Gastrocnemius medialis (tissue), 4 donors: ENCODE measurements around the gene OR10A4. TPM values are rescaled to one million over a fixed set of nuclear protein-coding genes. Genes with fewer than 3 reads are reported as not detected.

Experiments
- ATAC-seq, 2 donors: fragments of 150-250 bp; one replicate each; pipeline ENCODE4 v1.9.1; 2016
- DNase-seq, 2 donors: peaks; one replicate each; pipeline ENCODE4 v3.0.0-alpha.2; 2019
- H3K27ac ChIP-seq, 4 donors: fragments of 200-600 bp; sonication (generic); 1 replicate in 1 of 4; 2 replicates in 3 of 4; pipeline ENCODE4 v1.5.1; 2016 to 2018; ENCODE audit warnings: mild to moderate bottlenecking in 2 of 4, moderate library complexity in 1 of 4
- H3K27me3 ChIP-seq, 3 donors: fragments of 200-600 bp; sonication (generic) in 2 of 3; 1 replicate in 1 of 3; 2 replicates in 2 of 3; pipeline versions ENCODE4 v1.5.1 to v1.6.0; 2016 to 2019; ENCODE audit warnings: mild to moderate bottlenecking in 1 of 3, moderate library complexity in 1 of 3
- H3K36me3 ChIP-seq, 2 donors: fragments of 200-600 bp; sonication (generic) in 1 of 2; one replicate each; pipeline ENCODE4 v1.5.1; 2017 to 2018
- H3K4me1 ChIP-seq, 2 donors: fragments of 200-600 bp; sonication (generic) in 1 of 2; one replicate each; pipeline ENCODE4 v1.5.1; 2016 to 2017; ENCODE audit warnings: mild to moderate bottlenecking in 2 of 2
- H3K4me3 ChIP-seq, 4 donors: fragments of 200-600 bp; sonication (generic) in 3 of 4; 1 replicate in 1 of 4; 2 replicates in 3 of 4; pipeline ENCODE4 v1.5.1; 2016 to 2019; ENCODE audit warnings: mild to moderate bottlenecking in 2 of 4
- H3K9me3 ChIP-seq, 3 donors: fragments of 200-600 bp; sonication (generic) in 2 of 3; 1 replicate in 1 of 3; 2 replicates in 2 of 3; pipeline ENCODE4 v1.5.1; 2016 to 2019
- CTCF ChIP-seq, 5 experiments: fragments of 450-650 bp in 3 of 5; fragments of 200-600 bp in 2 of 5; sonication (generic) in 2 of 5; IDR thresholded peaks in 4 of 5; conservative IDR thresholded peaks in 1 of 5; 1 replicate in 4 of 5; 2 replicates in 1 of 5; pipeline ENCODE4 v1.5.1; 2016 to 2019; ENCODE audit warnings: antibody characterized with exemption in 5 of 5, mild to moderate bottlenecking in 3 of 5, moderate library complexity in 3 of 5
- POLR2A ChIP-seq, 2 donors: fragments of 450-650 bp; IDR thresholded peaks; one replicate each; pipeline ENCODE4 v1.6.1; 2017; ENCODE audit warnings: antibody characterized with exemption in 2 of 2, mild to moderate bottlenecking in 2 of 2, moderate library complexity in 2 of 2
- in situ Hi-C, 4 donors: fragments of 200-750 bp; cut with MboI; loops; one replicate each; pipeline versions ENCODE4 v1.15.0 to v1.8.0; 2017; ENCODE audit warnings: low sequenced_read_pairs in 4 of 4
- intact Hi-C: fragments of 100-400 bp; cut with DNase I; formaldehyde crosslinking; loops from one replicate; pipeline ENCODE4 v1.15.1; 2023; ENCODE audit warnings: low total_unique reads
- total RNA-seq, 4 donors: library from RNA; depleted of rRNA; stranded (reverse); fragments of >200 nt; gene quantifications; one replicate each; pipeline versions ENCODE4 v1.1.0 to v1.2.3, GENCODE V29; 2016

OR10A4 gene
- total RNA-seq, 4 donors from 2014 or later: not detected

GRCh38 chr11:6855971-6856541 is 20.4 kb upstream of the OR10A4 start:
- Histone ChIP-seq H3K9me3 (no peaks in the 10 kb centered on the region), H3K27me3 (no peaks in the 10 kb centered on the region), H3K4me1 (no peaks in the 10 kb centered on the region), H3K4me3 (no peak overlapping the region), H3K27ac (no peak overlapping the region), H3K36me3 (no peaks in the 10 kb centered on the region)
- DNase-seq (no peak), ATAC-seq (no peak)
- TF ChIP-seq CTCF (IDR thresholded peaks at IDR 0.05 in 4 of 5, conservative IDR thresholded peaks at IDR 0.05 in 1 of 5): no peak
- no peak for TF ChIP-seq POLR2A (IDR thresholded peaks at IDR 0.05)
- intact Hi-C loops (no loop called here), in situ Hi-C loops (no loop called here)

- intact Hi-C loops (no loop called here), in situ Hi-C loops (no loop called here)
- no peaks in the 10 kb centered on the region for H3K27me3 ChIP-seq
Measured at GRCh38 chr11:6856871-6857270, 19.6 kb upstream of the OR10A4 start.

GRCh38 chr11:6862961-6863360 is 13.5 kb upstream of the OR10A4 start, which contains the start of gene OR10A2:
OR10A2 (plus strand) TSS chr11:6863057; CDS start chr11:6869755, 6,698 bp downstream.
- Histone ChIP-seq H3K4me3 (no peak within 1 kb of the TSS), H3K36me3 (no peaks in the 10 kb centered on the region), H3K27ac (no peak within 1 kb of the TSS), H3K27me3 (no peaks in the 10 kb centered on the region), H3K9me3 (no peaks in the 10 kb centered on the region), H3K4me1 (no peaks in the 10 kb centered on the region)
- TF ChIP-seq POLR2A (IDR thresholded peaks at IDR 0.05): no peak
- TF ChIP-seq CTCF (IDR thresholded peaks at IDR 0.05 in 4 of 5, conservative IDR thresholded peaks at IDR 0.05 in 1 of 5): no peak
- intact Hi-C loops: no loop called here
- no peak for ATAC-seq
- in situ Hi-C loops: no loop called here
- DNase-seq: no peak

More at GRCh38 chr11:6856871-6857270, 19.6 kb upstream of the OR10A4 start:
- no peaks in the 10 kb centered on the region for H3K36me3 ChIP-seq
- no peak overlapping the region for H3K27ac ChIP-seq
- no peak for TF ChIP-seq CTCF (IDR thresholded peaks at IDR 0.05 in 4 of 5, conservative IDR thresholded peaks at IDR 0.05 in 1 of 5)
- no peak for TF ChIP-seq POLR2A (IDR thresholded peaks at IDR 0.05)
- DNase-seq: no peak
- ATAC-seq: no peak
- no peaks in the 10 kb centered on the region for H3K4me1 ChIP-seq
- H3K9me3 ChIP-seq: no peaks in the 10 kb centered on the region
- no peak overlapping the region for H3K4me3 ChIP-seq

- no peak overlapping the region for H3K27ac ChIP-seq
- H3K27me3 ChIP-seq: no peaks in the 10 kb centered on the region
- no peaks in the 10 kb centered on the region for H3K4me1 ChIP-seq
- ATAC-seq (no peak), DNase-seq (no peak)
- no peaks in the 10 kb centered on the region for H3K9me3 ChIP-seq
- no peaks in the 10 kb centered on the region for H3K36me3 ChIP-seq
- intact Hi-C loops: no loop called here
- TF ChIP-seq CTCF (IDR thresholded peaks at IDR 0.05 in 4 of 5, conservative IDR thresholded peaks at IDR 0.05 in 1 of 5) (no peak), POLR2A (IDR thresholded peaks at IDR 0.05) (no peak)
- in situ Hi-C loops: no loop called here
- H3K4me3 ChIP-seq: no peak overlapping the region
Measured at GRCh38 chr11:6864438-6864837, 12.0 kb upstream of the OR10A4 start.

- Histone ChIP-seq H3K4me1 (no peaks in the 10 kb centered on the region), H3K4me3 (no peak overlapping the region), H3K27ac (no peak overlapping the region), H3K9me3 (no peaks in the 10 kb centered on the region), H3K36me3 (no peaks in the 10 kb centered on the region), H3K27me3 (no peaks in the 10 kb centered on the region)
- no peak for DNase-seq
- TF ChIP-seq POLR2A (IDR thresholded peaks at IDR 0.05): no peak
- no peak for TF ChIP-seq CTCF (IDR thresholded peaks at IDR 0.05 in 4 of 5, conservative IDR thresholded peaks at IDR 0.05 in 1 of 5)
- no peak for ATAC-seq
- in situ Hi-C loops (no loop called here), intact Hi-C loops (no loop called here)
Measured at GRCh38 chr11:6871278-6871677, 5.1 kb upstream of the OR10A4 start.
